Neural progenitor cell (in vitro differentiated cells): ENCODE results near the gene PPP3R1.

Experiments
- CTCF ChIP-seq: fragments of 200-600 bp; sonication (generic); IDR thresholded peaks from 2 replicates; pipeline ENCODE4 v1.5.1; 2017; ENCODE audit warnings: antibody characterized with exemption, mild to moderate bottlenecking
- EZH2 ChIP-seq: fragments of 200-600 bp; sonication (generic); IDR thresholded peaks from 2 replicates; pipeline ENCODE4 v1.6.1; 2017; ENCODE audit warnings: antibody characterized with exemption, mild to moderate bottlenecking, moderate library complexity
- EZH2phosphoT487 ChIP-seq: fragments of 200-600 bp; sonication (generic); IDR thresholded peaks from 2 replicates; pipeline ENCODE4 v1.6.1; 2017; ENCODE audit warnings: antibody characterized with exemption

DNA sequence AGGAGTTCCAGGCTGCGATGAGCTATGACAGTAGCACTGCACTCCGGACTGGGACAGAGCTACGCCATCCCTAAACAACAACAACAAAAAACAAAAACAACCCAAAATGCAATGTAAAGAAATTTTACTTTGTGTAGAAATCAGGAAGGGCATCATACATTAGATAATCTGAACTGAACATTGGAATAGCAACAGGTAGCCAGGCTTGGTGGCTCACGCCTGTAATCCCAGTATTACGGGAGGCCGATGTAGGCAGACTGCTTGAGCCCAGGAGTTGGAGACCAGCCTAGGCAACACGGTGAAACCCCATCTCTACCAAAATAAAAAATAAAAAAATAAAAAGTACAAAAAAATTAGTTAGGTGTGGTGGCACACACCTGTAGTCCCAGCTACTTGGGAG, 96.7 kb downstream of the PPP3R1 start:
- TF ChIP-seq CTCF (no peak), EZH2 (no peak), EZH2phosphoT487 (no peak)
